GM19395 (cell line): ENCODE results near the gene MLLT6.

Source experiments
- ATAC-seq: cut with Tn5 transposase; IDR thresholded peaks from one replicate; pipeline ENCODE4 v1.9.1; 2021; ENCODE audit warnings: mild to moderate bottlenecking, moderate library complexity; ENCODE audit not compliant: unreplicated experiment

MLLT6 gene

GRCh38 chr17:38704606-38705522 lies at the start of gene MLLT6:
Gene MLLT6, plus strand, starts transcription at chr17:38705273. Its CDS starts 360 bp downstream, at chr17:38705633.
- ATAC-seq = no peak

DNA sequence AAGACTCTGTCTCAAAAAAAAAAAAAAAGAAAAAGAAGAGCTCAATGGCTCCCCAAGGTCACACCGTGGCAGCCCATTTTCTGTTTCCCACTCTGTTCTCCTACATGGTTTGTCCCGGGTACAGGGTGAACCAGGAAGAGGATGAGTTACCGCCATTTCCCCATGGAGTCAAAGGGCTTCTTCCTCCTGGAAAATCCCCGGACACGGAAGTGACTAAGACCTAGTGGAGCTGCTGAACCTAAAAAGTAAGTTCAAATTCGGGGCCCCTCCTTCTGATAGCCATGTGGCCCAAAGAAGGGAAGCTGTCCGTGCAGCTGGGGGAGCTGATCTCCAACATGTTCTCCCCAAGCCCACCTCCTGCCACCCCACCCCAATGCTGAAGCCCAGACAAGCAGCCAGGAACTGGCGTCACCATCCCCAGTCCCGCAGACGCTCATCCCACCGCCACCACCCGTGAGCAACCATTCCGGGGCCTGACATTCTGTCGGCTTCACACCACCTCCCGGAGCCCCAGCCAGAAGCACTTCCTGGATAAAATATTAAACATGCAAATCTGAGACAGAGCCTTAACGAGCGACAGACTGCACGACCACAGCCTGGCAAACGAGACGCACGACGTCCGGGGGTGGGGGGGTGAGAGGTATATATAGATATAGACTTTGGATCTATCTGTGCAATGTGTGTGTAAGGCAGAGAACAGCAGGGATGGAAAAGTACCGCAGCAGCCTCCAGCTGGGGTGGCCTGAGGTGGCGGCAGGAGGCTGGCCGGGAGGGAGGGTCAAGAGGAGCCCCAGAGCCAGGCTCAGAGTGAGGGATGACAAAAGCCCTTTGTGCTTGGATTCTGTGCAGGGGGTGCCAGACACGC lies 47.9 kb upstream of the MLLT6 start:
- no peak for ATAC-seq

GRCh38 chr17:38657824-38658740 lies 47.0 kb upstream of the MLLT6 start:
- no peak for ATAC-seq

- ATAC-seq = no peak
These were observed 46.2 kb upstream of the MLLT6 start for GRCh38 chr17:38658741-38659345.

- no peak for ATAC-seq
These were observed 45.7 kb upstream of the MLLT6 start for GRCh38 chr17:38659415-38659814.

DNA sequence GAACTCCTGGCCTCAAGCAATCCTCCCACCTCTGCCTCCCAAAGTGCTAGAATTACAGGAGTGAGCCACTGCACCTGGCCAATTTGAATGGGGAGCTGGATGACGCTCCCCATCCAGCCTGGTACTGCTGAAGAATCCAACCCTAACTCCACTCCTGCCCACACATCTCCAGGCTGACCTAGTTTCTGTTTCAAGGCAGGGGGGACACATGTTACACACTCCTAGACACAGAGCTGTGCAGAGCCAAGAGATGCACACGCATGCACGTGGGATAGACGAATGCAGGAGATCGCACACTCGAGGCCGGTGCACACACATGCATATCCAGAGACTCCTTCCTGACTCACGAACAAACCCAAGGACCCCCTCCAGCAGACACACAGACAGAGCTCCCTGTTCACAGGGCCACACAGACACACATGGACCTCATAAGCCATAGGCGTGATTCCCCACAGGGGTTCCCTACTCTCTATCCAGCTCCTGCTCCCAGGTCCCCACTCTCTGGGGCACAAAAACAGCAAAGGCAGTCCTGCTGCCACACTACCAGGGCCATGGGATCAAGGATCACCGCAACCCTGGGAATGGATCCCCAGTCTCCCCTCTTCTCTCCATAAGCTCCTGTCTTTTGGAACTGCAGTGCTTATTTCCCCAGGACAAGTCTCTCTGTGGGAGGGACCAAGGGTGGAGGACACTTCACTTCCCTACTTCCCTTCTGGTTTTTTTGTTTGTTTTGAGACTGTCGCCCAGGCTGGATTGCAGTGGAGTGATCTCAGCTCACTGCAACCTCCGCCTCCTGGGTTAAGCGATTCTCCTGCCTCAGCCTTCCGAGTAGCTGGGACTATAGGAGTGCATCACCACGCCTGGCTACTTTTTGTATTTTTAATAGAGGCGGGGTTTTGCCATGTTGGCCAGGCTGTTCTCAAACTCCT lies 44.7 kb upstream of the MLLT6 start:
- ATAC-seq = no peak

- ATAC-seq = no peak
These were observed 41.8 kb upstream of the MLLT6 start for GRCh38 chr17:38663125-38663751.

- no peak for ATAC-seq
These were observed 41.0 kb upstream of the MLLT6 start for GRCh38 chr17:38663964-38664644.

DNA sequence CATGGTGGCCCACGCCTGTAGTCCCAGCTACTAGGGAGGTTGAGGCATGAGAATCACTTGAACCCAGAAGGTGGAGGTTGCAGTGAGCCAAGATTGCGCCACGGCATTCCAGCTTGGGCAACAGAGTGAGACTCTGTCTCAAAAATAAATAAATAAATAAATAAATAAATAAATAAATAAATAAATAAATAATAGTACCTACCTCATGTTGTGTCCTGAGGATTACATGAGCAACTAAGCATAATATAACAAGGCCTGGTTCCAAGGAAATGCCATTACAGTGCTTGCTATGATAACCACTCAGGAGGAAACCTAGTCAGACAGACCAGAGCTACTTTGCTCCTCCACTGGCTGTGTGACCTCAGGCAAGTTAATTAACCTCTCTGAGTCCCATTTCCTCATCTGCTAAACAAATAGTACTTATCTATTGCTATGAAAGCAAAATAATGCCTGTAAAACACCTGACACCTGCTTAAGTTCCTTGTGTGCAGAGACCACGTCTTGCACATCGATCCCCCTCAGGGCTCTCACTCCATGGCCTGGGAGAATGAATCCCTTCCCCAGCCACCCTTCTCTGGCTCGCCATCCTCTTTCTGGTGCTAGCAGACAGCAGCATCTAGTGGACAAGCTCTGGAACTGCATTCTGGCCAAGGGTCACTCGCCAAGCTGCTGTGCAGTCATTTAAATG lies 37.8 kb upstream of the MLLT6 start:
- no peak for ATAC-seq

GRCh38 chr17:38667787-38668122 lies 37.3 kb upstream of the MLLT6 start:
- ATAC-seq = no peak

- ATAC-seq = no peak
These were observed 35.6 kb upstream of the MLLT6 start for GRCh38 chr17:38669520-38669919.

DNA sequence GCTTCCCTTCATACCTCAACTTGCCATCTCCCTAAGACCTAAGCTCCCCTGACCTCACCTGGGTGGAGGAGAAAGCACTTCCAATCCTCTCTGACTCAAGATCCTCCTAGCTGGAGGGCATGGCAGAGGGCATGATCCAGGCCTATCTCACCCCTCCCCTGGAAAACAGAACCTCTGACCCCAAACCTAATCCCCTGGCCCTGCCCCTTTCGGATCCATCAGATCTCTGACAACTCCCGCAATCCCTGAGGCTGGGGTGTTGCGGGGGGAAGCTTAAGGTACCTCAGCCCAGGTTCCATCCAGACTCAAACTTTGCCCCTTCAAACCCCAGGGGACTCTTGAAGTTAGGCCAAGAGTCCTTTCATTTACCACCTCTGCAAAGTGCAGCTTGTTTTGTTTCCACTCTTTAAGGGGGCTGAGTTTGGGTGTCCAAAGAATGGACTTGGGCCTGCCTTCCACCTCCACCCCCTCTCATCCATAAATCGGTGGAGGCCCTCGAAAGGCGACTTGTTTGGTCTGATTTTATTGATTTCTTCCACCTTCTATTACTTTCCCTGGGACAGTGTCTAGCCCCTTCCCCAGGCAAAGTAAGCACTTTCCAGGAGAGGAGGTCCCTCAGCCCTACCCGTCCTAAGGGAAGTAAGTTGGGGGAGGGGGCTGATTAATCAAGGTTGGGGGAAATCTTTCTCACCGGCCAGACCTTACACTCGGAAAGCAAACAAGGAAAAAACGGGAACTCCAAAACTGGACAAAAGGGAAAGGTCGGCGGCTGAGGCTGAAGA lies 32.9 kb upstream of the MLLT6 start:
- ATAC-seq = no peak

- no peak for ATAC-seq
These were observed 32.0 kb upstream of the MLLT6 start for GRCh38 chr17:38672788-38673706.

DNA sequence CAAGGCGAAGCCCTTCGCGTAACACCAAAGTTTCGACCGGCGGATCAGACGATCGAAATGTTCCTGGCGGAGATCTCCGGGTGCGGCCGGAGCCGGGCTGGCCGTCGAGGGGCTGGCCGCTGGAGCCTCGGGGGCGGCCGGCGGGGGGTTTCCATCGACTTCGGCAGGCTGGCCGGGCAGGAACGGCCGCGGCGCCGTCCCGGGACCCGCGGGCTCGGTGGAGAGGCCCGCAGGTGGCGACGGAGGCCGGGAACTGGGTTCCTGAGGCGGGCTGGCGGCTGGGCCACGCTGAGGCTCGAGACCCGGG lies 31.4 kb upstream of the MLLT6 start:
- ATAC-seq = peak; percentile 6

GRCh38 chr17:38674014-38674748 lies 30.9 kb upstream of the MLLT6 start:
- ATAC-seq = peak; percentile 17
